Right lobe of liver (tissue), 6 donors: ENCODE measurements around the gene CDKAL1. TPM values are rescaled to one million over a fixed set of nuclear protein-coding genes. Genes with fewer than 3 reads are reported as not detected.
"Not testable (repeated sequence)": the region's sequence is repeated elsewhere in the genome, so short reads cannot be mapped to it uniquely, and the experiment has no call there.

Experiments
- ATAC-seq, 4 donors: fragments of 200-7000 bp; cut with Tn5 transposase; one replicate each; pipeline ENCODE4 v1.9.1; 2020; ENCODE audit warnings: mild to moderate bottlenecking in 4 of 4, moderate library complexity in 4 of 4
- DNase-seq, 3 donors: peaks; one replicate each; pipeline ENCODE4 v3.0.0-alpha.2; 2020
- H3K27ac ChIP-seq, 3 donors: fragments of 200-600 bp; one replicate each; pipeline ENCODE4 v1.8.0; 2022
- H3K27me3 ChIP-seq, 2 donors: fragments of 200-600 bp; one replicate each; pipeline ENCODE4 v1.8.0; 2022
- H3K36me3 ChIP-seq, 4 donors: fragments of 200-600 bp; sonication (generic) in 1 of 4; one replicate each; pipeline versions ENCODE4 v1.5.1 to v1.8.0; 2017 to 2022; ENCODE audit warnings: control low read depth in 1 of 4
- H3K4me1 ChIP-seq, 4 donors: fragments of 200-600 bp; sonication (generic) in 1 of 4; one replicate each; pipeline versions ENCODE4 v1.5.1 to v1.8.0; 2017 to 2022; ENCODE audit warnings: control low read depth in 1 of 4
- H3K4me3 ChIP-seq, 3 donors: fragments of 200-600 bp; one replicate each; pipeline ENCODE4 v1.8.0; 2022
- H3K9me3 ChIP-seq, 4 donors: fragments of 200-600 bp; sonication (generic) in 1 of 4; one replicate each; pipeline versions ENCODE4 v1.5.1 to v1.8.0; 2017 to 2022; ENCODE audit warnings: control low read depth in 1 of 4
- POLR2A ChIP-seq: fragments of 450-650 bp; IDR thresholded peaks from one replicate; pipeline ENCODE4 v1.6.1; 2017; ENCODE audit warnings: antibody characterized with exemption, mild to moderate bottlenecking
- WGBS: methylation state at CpG from one replicate; pipeline ENCODE4 v1.1.6; 2018; ENCODE audit warnings: low coverage, low lambda C conversion rate; ENCODE audit not compliant: insufficient coverage; ENCODE audit errors: missing lambda C conversion rate; 5-methylcytosine and 5-hydroxymethylcytosine counted together
- intact Hi-C, 2 donors: fragments of 100-400 bp; cut with DNase I; formaldehyde crosslinking; loops; one replicate each; pipeline versions ENCODE4 v1.11.2 to v1.14.1; 2022
- total RNA-seq, 6 experiments: library from RNA; depleted of rRNA in 2 of 6; stranded (reverse); fragments of >200 nt in 2 of 6; fragmentation: NEBNext Ultra II Directional in 3 of 6; extraction: Animal tissue kit (Norgen Biotek cat#: 25700) in 3 of 6; gene quantifications; one replicate each; pipeline versions ENCODE4 v1.1.0 to v1.2.4, GENCODE V29; 2016 to 2023
- TF ChIP-seq, protein P1 (sequence below), 4 donors: fragments of 200-600 bp in 3 of 4; fragments of 450-650 bp in 1 of 4; IDR thresholded peaks; one replicate each; pipeline versions ENCODE4 v1.5.1 to v1.8.0; 2016 to 2022; ENCODE audit warnings: antibody characterized with exemption in 4 of 4, mild to moderate bottlenecking in 2 of 4
- donor health status: DM: no; HTN: yes; CAD: no.
- donor health status: DM: no; HTN: no; CAD: no.
- donor health status: DM: no; HTN: no; CAD: no.
- donor health status: DM: no; HTN: yes; CAD: no.
- donor health status: DM: no; HTN: yes; CAD: no.

CDKAL1 gene
- total RNA-seq, 6 experiments from 2014 or later, result 4.5 to 7.0 (median 6.2) TPM

DNA sequence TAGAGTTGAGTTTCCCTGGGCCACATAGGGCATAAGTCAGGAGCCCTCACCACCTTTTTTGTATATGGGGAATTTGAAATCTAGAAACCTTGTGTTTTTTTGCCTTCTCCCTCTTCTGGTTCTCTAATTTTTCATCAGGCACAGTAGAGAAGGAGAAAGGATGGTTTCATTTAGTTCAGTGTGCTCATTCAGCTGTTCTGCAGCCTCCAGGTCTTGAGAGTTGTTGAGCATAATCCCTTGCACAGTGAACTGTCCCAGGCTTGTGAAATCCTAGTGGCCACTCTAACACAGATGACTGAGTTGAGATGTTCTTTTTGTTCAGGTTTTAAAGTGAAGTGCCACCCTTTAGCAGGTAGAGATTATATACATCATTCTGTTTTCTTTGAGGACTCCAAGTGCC, 183.5 kb downstream of the CDKAL1 start:
- no peak for ATAC-seq
- TF ChIP-seq, protein P1, sequence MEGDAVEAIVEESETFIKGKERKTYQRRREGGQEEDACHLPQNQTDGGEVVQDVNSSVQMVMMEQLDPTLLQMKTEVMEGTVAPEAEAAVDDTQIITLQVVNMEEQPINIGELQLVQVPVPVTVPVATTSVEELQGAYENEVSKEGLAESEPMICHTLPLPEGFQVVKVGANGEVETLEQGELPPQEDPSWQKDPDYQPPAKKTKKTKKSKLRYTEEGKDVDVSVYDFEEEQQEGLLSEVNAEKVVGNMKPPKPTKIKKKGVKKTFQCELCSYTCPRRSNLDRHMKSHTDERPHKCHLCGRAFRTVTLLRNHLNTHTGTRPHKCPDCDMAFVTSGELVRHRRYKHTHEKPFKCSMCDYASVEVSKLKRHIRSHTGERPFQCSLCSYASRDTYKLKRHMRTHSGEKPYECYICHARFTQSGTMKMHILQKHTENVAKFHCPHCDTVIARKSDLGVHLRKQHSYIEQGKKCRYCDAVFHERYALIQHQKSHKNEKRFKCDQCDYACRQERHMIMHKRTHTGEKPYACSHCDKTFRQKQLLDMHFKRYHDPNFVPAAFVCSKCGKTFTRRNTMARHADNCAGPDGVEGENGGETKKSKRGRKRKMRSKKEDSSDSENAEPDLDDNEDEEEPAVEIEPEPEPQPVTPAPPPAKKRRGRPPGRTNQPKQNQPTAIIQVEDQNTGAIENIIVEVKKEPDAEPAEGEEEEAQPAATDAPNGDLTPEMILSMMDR (IDR thresholded peaks at IDR 0.05), result no peak
- no peak for TF ChIP-seq POLR2A
- DNase-seq, result no peak
- Histone ChIP-seq H3K27ac (no peak overlapping the region), H3K4me3 (no peak overlapping the region), H3K9me3 (no peaks in the 10 kb centered on the region), H3K4me1 (no peaks in the 10 kb centered on the region), H3K36me3 (no peaks in the 10 kb centered on the region), H3K27me3 (no peaks in the 10 kb centered on the region)
- intact Hi-C loops, result no loop called here

- no peak for TF ChIP-seq POLR2A
- TF ChIP-seq, protein P1 (IDR thresholded peaks at IDR 0.05), result no peak
- no peaks in the 10 kb centered on the region for H3K36me3 ChIP-seq
- no peak overlapping the region for H3K27ac ChIP-seq
- no peak overlapping the region for H3K4me3 ChIP-seq
- no peak for ATAC-seq
- H3K4me1 ChIP-seq, result no peaks in the 10 kb centered on the region
- intact Hi-C loops, result no loop called here
- H3K27me3 ChIP-seq, result no peaks in the 10 kb centered on the region
- no peak for DNase-seq
- no peaks in the 10 kb centered on the region for H3K9me3 ChIP-seq
- WGBS, result 79% methylated on average over 3 of the region's 3 CpGs
Observed at GRCh38 chr6:20718705-20719653, 184.7 kb downstream of the CDKAL1 start.

DNA sequence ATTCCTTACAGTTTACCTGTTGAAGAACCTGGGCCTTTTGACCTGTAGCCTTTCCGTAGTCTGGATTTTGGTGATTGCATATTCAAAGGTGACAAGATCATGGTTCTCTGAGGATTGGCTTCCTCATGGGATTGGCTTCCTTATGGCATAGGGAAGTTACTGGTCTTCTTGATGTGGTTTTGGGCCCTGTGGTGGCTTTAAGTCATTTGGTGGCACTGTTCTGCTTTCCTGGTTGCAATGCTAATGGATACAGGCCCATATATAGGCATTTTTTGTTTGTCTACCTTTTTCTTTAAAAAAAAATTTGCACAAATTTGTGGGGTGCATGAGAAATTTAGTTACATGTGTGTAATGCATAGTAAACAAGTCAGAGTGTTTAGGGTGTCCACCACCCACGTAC, 185.7 kb downstream of the CDKAL1 start:
- Histone ChIP-seq H3K4me1 (no peaks in the 10 kb centered on the region), H3K4me3 (no peak overlapping the region), H3K27me3 (no peaks in the 10 kb centered on the region), H3K27ac (no peak overlapping the region), H3K9me3 (no peaks in the 10 kb centered on the region), H3K36me3 (no peaks in the 10 kb centered on the region)
- DNase-seq (no peak), ATAC-seq (no peak)
- WGBS, result 81% methylated on average over 2 of the region's 2 CpGs
- no peak for TF ChIP-seq POLR2A
- TF ChIP-seq, protein P1 (IDR thresholded peaks at IDR 0.05), result no peak
- intact Hi-C loops, result no loop called here

DNA sequence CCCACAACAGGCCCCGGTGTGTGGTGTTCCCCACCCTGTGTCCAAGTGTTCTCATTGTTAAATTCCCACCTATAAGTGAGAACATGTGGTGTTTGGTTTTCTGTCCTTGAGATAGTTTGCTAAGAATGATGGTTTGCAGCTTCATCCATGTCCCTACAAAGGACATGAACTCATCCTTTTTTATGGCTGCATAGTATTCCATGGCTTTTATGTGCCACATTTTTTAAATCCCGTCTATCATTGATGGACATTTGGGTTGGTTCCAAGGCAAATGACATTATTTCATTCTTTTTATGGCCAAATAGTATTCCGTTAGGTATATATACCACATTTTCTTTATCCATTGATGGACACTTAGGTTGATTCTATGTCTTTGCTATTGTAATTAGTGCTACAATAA, 186.9 kb downstream of the CDKAL1 start:
- ATAC-seq, result not testable (repeated sequence)

GRCh38 chr6:20722455-20722854, 188.2 kb downstream of the CDKAL1 start:
- Histone ChIP-seq H3K4me1 (no peaks in the 10 kb centered on the region), H3K4me3 (no peak overlapping the region), H3K27me3 (no peaks in the 10 kb centered on the region), H3K36me3 (no peaks in the 10 kb centered on the region), H3K9me3 (no peaks in the 10 kb centered on the region), H3K27ac (no peak overlapping the region)
- ATAC-seq (no peak), DNase-seq (no peak)
- TF ChIP-seq, protein P1 (IDR thresholded peaks at IDR 0.05), result no peak
- no peak for TF ChIP-seq POLR2A
- WGBS, result 76% methylated on average over 2 of the region's 2 CpGs
- intact Hi-C loops, result no loop called here

More for the DNA sequence above, 186.9 kb downstream of the CDKAL1 start:
- 50% methylated on average over 2 of the region's 3 CpGs for WGBS
- H3K27me3 ChIP-seq, H3K4me1 ChIP-seq, H3K4me3 ChIP-seq, H3K36me3 ChIP-seq, intact Hi-C loops, DNase-seq, H3K27ac ChIP-seq, H3K9me3 ChIP-seq: not testable (repeated sequence)
